ENCODE data around the gene FAM114A2. TPM values are rescaled to one million over a fixed set of nuclear protein-coding genes. Genes with fewer than 3 reads are reported as not detected.

FAM114A2 gene
- total RNA-seq, 1 donor from 2014 or later: 16.8 TPM

- DNase-seq (ENCODE audit: extremely low read depth, low read depth, low spot score): no peak
Measured at GRCh38 chr5:153988510-153988909, 50.2 kb downstream of the FAM114A2 start.

GRCh38 chr5:153987301-153987700 lies 51.4 kb downstream of the FAM114A2 start:
- no peak for DNase-seq (ENCODE audit: extremely low read depth, low read depth, low spot score)

GRCh38 chr5:153985498-153985897 lies 53.2 kb downstream of the FAM114A2 start:
- no peak for DNase-seq (ENCODE audit: extremely low read depth, low read depth, low spot score)

- no peak for DNase-seq (ENCODE audit: extremely low read depth, low read depth, low spot score)
Measured at GRCh38 chr5:153983885-153984284, 54.8 kb downstream of the FAM114A2 start.

DNA sequence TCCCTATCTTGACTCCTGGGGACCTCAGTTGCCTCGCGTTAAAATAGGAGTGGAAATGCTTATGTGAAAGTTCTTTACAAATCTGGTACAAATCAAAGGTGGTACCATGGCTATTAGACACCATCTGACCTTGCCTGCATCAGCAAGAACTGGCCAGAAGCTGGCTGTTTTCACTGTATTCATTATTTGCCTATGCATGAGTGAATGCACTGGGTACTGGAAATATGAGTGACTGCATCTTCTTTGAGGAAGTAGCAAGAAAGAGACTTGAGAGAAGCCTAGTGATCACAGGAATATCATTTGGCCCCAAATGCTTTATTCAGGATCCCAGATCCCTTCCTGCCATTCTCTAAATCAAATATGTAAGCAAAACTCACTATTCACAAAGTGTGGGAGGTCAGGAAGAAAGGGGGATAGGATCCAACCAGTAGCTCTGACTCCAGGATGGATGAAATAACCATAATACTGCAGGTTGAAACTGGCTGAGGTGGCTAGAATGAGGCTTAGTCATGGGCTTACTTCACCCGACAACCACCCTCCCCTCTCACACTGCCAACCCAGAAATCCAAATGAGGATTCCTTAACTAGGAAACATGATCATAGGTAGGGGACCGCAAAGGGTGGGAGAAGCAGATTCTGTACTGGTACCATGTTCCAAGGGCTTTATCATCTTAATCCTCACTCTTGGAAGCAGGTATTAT lies 56.7 kb downstream of the FAM114A2 start:
- no peak for DNase-seq (ENCODE audit: extremely low read depth, low read depth, low spot score)

- no peak for DNase-seq (ENCODE audit: extremely low read depth, low read depth, low spot score)
Measured at GRCh38 chr5:153979028-153979783, 59.5 kb downstream of the FAM114A2 start.

DNA sequence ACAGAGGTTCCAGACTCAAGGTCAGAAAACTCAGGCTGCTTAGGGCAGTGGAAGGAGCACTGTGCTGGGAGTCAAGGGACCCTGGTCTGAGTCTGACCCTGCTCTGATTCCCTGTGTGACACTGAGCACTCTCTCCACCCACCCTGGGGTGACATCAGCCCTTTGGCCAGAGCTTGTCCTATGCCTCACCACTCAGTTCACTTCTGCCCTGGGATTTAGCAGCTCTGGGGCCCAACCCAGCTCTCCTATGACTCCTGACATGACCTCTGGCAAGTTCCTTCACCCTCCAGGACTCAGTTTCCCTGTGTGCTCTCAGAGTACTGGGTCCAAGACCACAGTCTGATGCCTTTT lies 63.9 kb downstream of the FAM114A2 start:
- no peak for DNase-seq (ENCODE audit: extremely low read depth, low read depth, low spot score)

- peak; percentile 34 for DNase-seq (ENCODE audit: extremely low read depth, low read depth, low spot score)
Measured at GRCh38 chr5:153974131-153974812, 64.4 kb downstream of the FAM114A2 start.

- no peak for DNase-seq (ENCODE audit: extremely low read depth, low read depth, low spot score)
Measured at GRCh38 chr5:153972240-153972639, 66.5 kb downstream of the FAM114A2 start.

- no peak for DNase-seq (ENCODE audit: extremely low read depth, low read depth, low spot score)
Measured at GRCh38 chr5:153970496-153970895, 68.2 kb downstream of the FAM114A2 start.

- DNase-seq (ENCODE audit: extremely low read depth, low read depth, low spot score): no peak
Measured at GRCh38 chr5:153969563-153969895, 69.2 kb downstream of the FAM114A2 start.

DNA sequence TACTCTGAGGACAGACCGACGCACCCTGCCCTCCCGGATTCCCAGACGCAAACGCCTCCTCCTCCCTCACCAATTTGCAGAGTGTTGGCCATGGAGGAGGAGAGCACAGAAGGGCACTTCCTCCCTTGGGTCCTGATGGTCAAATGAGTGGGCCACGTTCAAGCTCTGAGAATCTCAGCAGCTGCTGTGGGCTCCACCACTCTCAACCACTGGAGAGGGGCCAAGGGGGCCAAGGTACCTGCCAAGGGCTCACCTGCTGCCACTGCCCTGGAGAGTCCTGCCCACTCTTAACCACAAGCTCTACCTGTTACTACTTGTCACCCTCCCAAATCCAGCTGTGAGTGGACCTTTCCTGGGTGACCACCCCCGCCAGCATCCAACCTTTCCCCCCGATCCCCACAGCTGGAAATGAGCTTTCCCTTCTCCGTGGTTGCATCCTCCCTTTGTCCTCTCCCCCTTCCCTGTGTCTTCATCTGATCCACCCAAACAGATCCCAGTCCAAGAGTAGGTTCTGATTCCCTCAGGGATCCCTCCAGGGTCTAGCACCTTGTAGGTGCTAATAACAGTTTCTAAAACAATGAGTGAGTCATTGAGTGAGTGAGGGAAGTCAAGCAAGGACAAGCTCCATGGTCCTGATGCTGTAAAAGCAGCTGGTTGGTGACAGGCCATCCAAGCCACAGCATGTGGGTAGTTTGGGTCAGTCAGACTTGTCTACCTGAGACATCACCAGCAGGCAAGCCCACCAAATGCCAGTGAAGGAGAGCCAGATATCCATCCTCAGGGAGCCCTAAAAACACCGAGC lies 69.7 kb downstream of the FAM114A2 start:
- DNase-seq (ENCODE audit: extremely low read depth, low read depth, low spot score): no peak

DNA sequence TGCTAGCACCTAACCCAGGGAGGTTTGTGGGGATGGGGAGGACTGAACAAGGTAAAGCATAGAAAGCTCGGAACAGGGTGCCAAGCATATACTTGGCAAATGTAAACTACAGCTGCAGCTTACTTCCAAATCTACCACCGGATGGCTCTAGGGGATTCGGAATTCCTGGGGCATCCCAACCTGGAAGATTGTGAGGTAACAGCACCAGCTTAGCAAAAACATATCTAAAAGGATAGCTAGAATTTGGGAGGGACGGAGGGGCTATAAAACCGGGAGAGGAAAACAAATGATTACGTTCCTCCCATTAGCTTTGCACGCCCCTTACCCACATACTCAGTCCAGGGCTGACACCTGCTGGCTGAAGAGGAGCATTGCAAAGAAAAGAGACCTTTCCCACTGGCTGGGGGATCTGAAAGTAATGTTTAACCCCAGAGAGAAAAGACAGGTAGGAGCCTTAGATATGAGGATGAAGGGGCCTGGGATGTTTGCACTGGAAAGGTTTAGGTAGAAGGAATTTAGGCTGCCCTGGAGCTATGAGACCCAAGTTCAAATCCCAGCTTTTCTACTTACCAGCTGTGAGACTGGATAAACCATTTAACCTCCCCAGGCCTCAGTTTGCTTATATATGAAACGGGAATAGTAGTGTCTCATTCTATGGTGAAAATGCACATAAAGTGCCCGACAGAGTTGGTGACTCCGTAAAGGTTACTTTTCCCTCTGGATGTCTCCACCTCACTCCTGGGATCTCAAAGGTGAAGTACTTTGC lies 73.6 kb downstream of the FAM114A2 start:
- peak; percentile 23 for DNase-seq (ENCODE audit: extremely low read depth, low read depth, low spot score)

GRCh38 chr5:153964191-153964879 lies 74.4 kb downstream of the FAM114A2 start:
- DNase-seq (ENCODE audit: extremely low read depth, low read depth, low spot score): no peak

DNA sequence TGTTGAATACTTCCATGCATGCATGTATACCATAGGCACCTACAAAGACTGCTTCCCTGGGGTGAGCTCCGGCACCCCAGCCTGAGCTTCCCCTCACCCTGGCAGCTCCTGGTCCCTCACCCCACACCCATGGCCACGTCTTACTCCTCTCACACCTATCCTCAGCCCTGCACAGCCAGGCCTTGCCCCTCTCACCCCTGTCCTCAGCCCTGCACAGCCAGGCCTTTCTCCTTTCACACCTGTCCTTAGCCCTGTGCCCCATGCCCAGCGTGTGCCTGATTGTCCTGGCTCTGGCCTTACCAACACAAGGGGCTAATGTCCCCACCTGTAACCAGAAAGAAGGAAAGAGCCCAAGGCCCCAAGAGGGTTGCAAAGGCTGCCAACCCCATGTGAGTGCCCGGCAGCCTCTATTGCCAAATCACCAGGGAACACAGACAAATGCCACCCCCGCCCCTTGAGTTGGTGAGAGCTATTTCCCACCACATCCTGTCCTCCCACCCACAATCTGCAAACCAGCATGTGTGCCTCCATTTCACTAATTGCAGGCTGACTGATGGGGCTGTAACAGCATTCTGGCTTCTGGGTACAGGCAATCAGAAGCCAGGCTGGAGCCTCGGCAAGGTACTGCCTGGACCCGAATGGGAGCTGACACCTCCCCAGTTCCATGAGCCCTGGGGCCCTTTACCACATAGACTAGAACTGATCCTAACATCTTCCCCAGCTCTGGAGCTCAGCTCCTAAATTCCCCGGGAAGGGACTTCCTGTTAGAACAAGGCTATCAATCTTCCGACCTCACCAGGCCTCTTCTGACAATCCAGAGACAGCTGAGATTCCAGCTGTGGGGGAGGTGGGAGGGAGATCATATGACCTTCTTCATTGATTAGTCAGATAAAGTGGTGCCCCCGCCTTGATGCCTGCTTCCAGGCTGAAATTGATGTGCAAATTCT lies 78.2 kb downstream of the FAM114A2 start:
- no peak for DNase-seq (ENCODE audit: extremely low read depth, low read depth, low spot score)

DNA sequence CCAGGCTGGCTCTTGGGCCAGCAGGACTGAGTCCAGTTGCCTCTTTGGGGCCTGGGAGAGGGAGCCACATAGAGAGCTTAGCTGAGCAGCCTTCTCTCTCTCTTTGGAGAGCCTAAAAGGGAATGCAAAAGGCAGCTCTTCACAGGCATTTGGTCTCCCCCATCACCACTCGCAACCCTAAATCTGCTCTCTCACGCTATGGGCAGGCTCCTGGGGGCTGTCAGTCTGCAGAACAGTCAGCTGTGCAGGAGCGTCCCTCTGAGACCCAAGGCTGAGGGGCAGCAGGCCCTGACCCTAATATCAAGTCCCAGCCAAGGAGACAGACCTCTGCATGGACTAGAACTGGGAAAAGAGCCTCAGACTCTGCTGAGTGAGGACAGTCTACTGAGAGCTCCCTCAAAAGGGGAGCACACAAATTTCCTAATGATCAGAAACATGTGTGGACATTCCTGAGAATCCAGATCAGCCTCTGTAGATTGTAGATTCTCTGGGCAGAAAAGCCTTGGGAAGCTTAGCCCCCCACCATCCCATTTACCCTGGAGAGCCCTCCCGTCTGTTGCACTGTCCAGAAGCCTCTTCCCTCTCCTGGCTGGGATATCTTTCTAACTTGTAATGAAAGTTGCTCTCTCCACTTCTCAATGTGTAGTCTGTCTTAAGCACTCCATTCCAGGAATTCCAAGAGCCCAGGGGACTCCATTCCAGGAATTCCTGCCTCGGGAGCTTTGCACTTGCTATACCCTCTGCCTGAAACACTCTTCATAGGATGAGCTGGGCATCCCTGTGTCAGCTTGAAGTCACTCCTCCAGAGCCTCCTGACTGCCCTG lies 79.4 kb downstream of the FAM114A2 start:
- no peak for DNase-seq (ENCODE audit: extremely low read depth, low read depth, low spot score)

DNA sequence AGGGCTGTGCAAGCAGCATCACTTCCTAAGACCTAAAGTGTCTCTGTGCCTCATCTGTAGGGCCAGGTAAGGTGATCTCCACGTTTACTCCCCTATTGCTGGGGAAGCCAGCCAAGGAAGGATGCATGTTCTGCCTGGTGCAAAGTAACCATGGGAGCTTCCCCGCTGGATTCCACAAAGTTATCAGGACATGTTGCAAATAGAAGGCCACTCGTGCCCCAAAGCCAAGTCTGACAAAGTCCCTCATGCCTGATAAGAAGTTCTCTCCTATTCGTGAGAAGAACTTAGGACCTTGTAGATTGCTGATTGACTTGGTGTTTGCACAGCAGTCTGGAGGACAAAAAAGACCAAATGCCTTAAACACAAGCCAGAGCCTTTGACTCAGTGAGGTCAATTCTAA lies 81.5 kb downstream of the FAM114A2 start:
- no peak for DNase-seq (ENCODE audit: extremely low read depth, low read depth, low spot score)

DNA sequence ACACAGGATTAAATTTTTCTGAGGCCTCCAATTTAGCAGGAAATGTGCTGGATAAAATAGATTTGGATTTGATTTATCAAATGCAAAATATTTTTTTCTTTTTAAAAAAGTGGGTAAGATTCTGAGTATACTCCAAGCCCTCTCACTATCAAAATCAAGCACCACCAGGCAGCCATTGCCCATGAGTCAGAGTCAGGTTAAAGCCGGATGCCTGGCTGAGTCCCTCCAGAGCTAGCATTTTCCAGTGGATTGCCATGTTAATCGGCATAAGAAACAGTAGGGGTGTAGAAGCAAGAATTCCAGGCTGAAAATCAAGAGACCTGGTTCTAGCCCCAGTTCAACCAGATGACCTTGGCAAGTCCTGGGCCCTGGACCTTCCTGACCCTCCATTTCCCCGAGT lies 85.3 kb downstream of the FAM114A2 start:
- no peak for DNase-seq (ENCODE audit: extremely low read depth, low read depth, low spot score)
